Endodermal cell (in vitro differentiated cells): ENCODE data around the gene AACS. TPM values are rescaled to one million over a fixed set of nuclear protein-coding genes. Genes with fewer than 3 reads are reported as not detected.

Source experiments
- DNase-seq: peaks from one replicate; pipeline ENCODE4 v3.0.0-alpha.2; 2017
- H3K27ac ChIP-seq: 2 replicates; pipeline ENCODE4 v1.5.1; 2013; ENCODE audit warnings: mild to moderate bottlenecking, low read depth, low read length, moderate library complexity
- H3K27me3 ChIP-seq: 2 replicates; pipeline ENCODE4 v1.6.1; 2013; ENCODE audit warnings: mild to moderate bottlenecking, low read length, moderate library complexity; ENCODE audit not compliant: insufficient read depth, control insufficient read depth, poor library complexity, severe bottlenecking
- H3K36me3 ChIP-seq: 2 replicates; pipeline ENCODE4 v1.7.0; 2013; ENCODE audit warnings: mild to moderate bottlenecking, low read length, moderate library complexity; ENCODE audit not compliant: control insufficient read depth, insufficient read depth
- H3K4me1 ChIP-seq: one replicate; pipeline ENCODE4 v1.7.0; 2013; ENCODE audit warnings: low read length; ENCODE audit not compliant: control insufficient read depth, insufficient read depth
- H3K4me3 ChIP-seq: 2 replicates; pipeline ENCODE4 v1.5.1; 2013; ENCODE audit warnings: mild to moderate bottlenecking, low read length, moderate library complexity
- H3K9ac ChIP-seq: 2 replicates; pipeline ENCODE4 v1.6.1; 2013; ENCODE audit warnings: mild to moderate bottlenecking, low read length, moderate library complexity; ENCODE audit not compliant: poor library complexity, severe bottlenecking; ENCODE audit errors: extremely low read depth
- H3K9me3 ChIP-seq: 2 replicates; pipeline ENCODE4 v1.6.1; 2013; ENCODE audit warnings: mild to moderate bottlenecking, low read length, moderate library complexity; ENCODE audit not compliant: control insufficient read depth
- H3K27ac Mint-ChIP-seq: 2 replicates; pipeline ENCODE4 v1.8.0; 2020; ENCODE audit warnings: mixed read lengths
- H3K27me3 Mint-ChIP-seq: 2 replicates; pipeline ENCODE4 v1.8.0; 2021; ENCODE audit warnings: mild to moderate bottlenecking, mixed read lengths; ENCODE audit not compliant: insufficient read depth
- H3K36me3 Mint-ChIP-seq: 2 replicates; pipeline ENCODE4 v1.8.0; 2020; ENCODE audit warnings: low read depth, mixed read lengths
- H3K4me1 Mint-ChIP-seq: 2 replicates; pipeline ENCODE4 v1.8.0; 2020; ENCODE audit warnings: mixed read lengths
- H3K4me3 Mint-ChIP-seq: 2 replicates; pipeline ENCODE4 v1.8.0; 2020; ENCODE audit warnings: mild to moderate bottlenecking, moderate library complexity, mixed read lengths
- H3K9me3 Mint-ChIP-seq: 2 replicates; pipeline ENCODE4 v1.8.0; 2020; ENCODE audit warnings: mild to moderate bottlenecking, mixed read lengths
- WGBS, 2 experiments: methylation state at CpG; one replicate each; pipeline versions ENCODE4 v1.1.5 to v1.1.7; 2013; ENCODE audit warnings: missing lambda C conversion rate in 2 of 2, mixed read lengths in 1 of 2; ENCODE audit not compliant: insufficient coverage in 1 of 2, insufficient read length in 1 of 2; 5-methylcytosine and 5-hydroxymethylcytosine counted together
- total RNA-seq, 2 donors: library from RNA; stranded (reverse); fragmentation: NEBNext Ultra II Directional in 1 of 2; extraction: Animal tissue kit (Norgen Biotek cat#: 25700) in 1 of 2; gene quantifications; 2 replicates in 1 of 2; 3 replicates in 1 of 2; pipeline ENCODE4 v1.2.1, GENCODE V29; 2021
- TF ChIP-seq, protein P1 (sequence below): fragments of 200-600 bp; sonication (generic); conservative IDR thresholded peaks from 2 replicates; pipeline ENCODE4 v1.5.0; 2021; ENCODE audit warnings: antibody characterized with exemption, mild to moderate bottlenecking

The AACS gene
- total RNA-seq, 2 donors from 2014 or later = 55.4 to 71.9 TPM

DNA sequence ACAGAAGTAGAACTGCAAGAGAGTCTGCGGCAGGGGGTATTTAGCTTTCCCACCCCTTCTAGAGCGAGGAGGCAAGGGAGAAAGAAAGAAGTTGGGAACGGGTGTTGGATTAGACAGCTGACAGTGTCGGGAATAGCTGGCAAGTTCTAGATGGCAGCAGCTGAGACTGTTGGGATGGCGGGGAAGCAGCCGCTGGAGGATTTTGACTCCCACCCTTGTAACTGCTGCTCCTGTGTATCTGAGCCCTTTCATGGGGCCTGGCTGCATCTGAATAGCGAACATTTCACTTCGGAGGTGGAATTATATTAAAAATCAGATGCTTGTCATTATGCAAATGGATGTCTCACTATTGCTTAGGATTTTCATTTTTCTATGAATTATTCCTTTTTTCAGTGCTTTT is 104.6 kb downstream of the AACS start:
- Histone ChIP-seq H3K27me3 (no peaks in the 10 kb centered on the region), H3K36me3 (no peaks in the 10 kb centered on the region), H3K9ac (no peak overlapping the region), H3K9me3 (peaks cover 6% of the 10 kb centered on the region), H3K4me1 (no peaks in the 10 kb centered on the region), H3K27ac (no peak overlapping the region), H3K4me3 (no peak overlapping the region)
- Mint-ChIP-seq H3K27ac (no peak overlapping the region), H3K4me3 (no peak overlapping the region), H3K36me3 (no peaks in the 10 kb centered on the region), H3K4me1 (no peaks in the 10 kb centered on the region), H3K9me3 (peaks cover 5% of the 10 kb centered on the region), H3K27me3 (peaks cover 7% of the 10 kb centered on the region)
- 89 to 91% methylated on average over 4 to 8 of the region's 8 CpGs for WGBS, 2 experiments
- TF ChIP-seq, protein P1, sequence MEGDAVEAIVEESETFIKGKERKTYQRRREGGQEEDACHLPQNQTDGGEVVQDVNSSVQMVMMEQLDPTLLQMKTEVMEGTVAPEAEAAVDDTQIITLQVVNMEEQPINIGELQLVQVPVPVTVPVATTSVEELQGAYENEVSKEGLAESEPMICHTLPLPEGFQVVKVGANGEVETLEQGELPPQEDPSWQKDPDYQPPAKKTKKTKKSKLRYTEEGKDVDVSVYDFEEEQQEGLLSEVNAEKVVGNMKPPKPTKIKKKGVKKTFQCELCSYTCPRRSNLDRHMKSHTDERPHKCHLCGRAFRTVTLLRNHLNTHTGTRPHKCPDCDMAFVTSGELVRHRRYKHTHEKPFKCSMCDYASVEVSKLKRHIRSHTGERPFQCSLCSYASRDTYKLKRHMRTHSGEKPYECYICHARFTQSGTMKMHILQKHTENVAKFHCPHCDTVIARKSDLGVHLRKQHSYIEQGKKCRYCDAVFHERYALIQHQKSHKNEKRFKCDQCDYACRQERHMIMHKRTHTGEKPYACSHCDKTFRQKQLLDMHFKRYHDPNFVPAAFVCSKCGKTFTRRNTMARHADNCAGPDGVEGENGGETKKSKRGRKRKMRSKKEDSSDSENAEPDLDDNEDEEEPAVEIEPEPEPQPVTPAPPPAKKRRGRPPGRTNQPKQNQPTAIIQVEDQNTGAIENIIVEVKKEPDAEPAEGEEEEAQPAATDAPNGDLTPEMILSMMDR = no peak
- DNase-seq = no peak

DNA sequence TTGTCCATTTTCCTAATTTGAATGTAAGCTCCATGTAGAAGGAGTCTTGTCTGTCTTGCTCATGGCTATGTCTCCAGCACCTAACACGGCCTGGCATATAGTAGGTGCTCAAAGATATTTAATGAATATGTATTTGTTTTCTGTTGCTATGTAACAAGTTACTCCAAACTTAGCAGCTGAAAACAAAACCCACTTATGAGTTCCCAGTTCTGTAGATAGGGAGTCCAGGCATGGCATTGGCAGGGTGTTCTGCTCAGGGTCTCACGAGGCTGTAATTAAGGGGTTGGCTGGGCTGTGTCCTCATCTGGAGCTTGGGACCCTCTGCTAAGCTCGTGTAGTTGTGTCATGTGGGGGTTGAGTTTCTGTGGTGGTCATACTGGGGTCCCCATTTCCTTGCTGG is 106.0 kb downstream of the AACS start:
- no peak overlapping the region for H3K27ac ChIP-seq
- DNase-seq = no peak
- no peaks in the 10 kb centered on the region for H3K4me1 ChIP-seq
- WGBS, 2 experiments = 86% methylated on average over 3 of the region's 3 CpGs; no CpG with 5 or more reads in 1 of the 2 experiments
- Mint-ChIP-seq H3K4me3 (no peak overlapping the region), H3K27ac (no peak overlapping the region), H3K9me3 (peaks cover 7% of the 10 kb centered on the region), H3K27me3 (peaks cover 15% of the 10 kb centered on the region), H3K36me3 (no peaks in the 10 kb centered on the region), H3K4me1 (no peaks in the 10 kb centered on the region)
- no peaks in the 10 kb centered on the region for H3K36me3 ChIP-seq
- no peak overlapping the region for H3K9ac ChIP-seq
- H3K9me3 ChIP-seq = peaks cover under 1% of the 10 kb centered on the region
- TF ChIP-seq, protein P1 = no peak
- H3K27me3 ChIP-seq = no peaks in the 10 kb centered on the region
- H3K4me3 ChIP-seq = no peak overlapping the region

- Mint-ChIP-seq H3K27ac (no peak overlapping the region), H3K4me3 (no peak overlapping the region), H3K36me3 (no peaks in the 10 kb centered on the region), H3K4me1 (no peaks in the 10 kb centered on the region), H3K9me3 (peaks cover 6% of the 10 kb centered on the region), H3K27me3 (peaks cover 21% of the 10 kb centered on the region)
- no peak overlapping the region for H3K9ac ChIP-seq
- no peak for DNase-seq
- TF ChIP-seq, protein P1 = no peak
- H3K4me1 ChIP-seq = no peaks in the 10 kb centered on the region
- H3K36me3 ChIP-seq = no peaks in the 10 kb centered on the region
- H3K27me3 ChIP-seq = no peaks in the 10 kb centered on the region
- 91 to 92% methylated on average over 7 to 9 of the region's 9 CpGs for WGBS, 2 experiments
- H3K9me3 ChIP-seq = no peaks in the 10 kb centered on the region
- no peak overlapping the region for H3K4me3 ChIP-seq
- no peak overlapping the region for H3K27ac ChIP-seq
Observed at GRCh38 chr12:125172231-125172850, 107.1 kb downstream of the AACS start.
